CD14-positive monocyte (primary cell): ENCODE data around the gene LTBP2. TPM values are rescaled to one million over a fixed set of nuclear protein-coding genes. Genes with fewer than 3 reads are reported as not detected.
A peak's percentile ranks its signal among the peaks of the same experiment; 100 is the strongest.

Source experiments
- DNase-seq, 3 donors: peaks; one replicate each; pipeline ENCODE4 v3.0.0-alpha.2; 2011 to 2022
- H2AFZ ChIP-seq: 2 replicates; pipeline ENCODE4 v1.6.0; 2012; ENCODE audit warnings: mild to moderate bottlenecking, low read depth, low read length, inconsistent platforms; ENCODE audit not compliant: insufficient read depth, poor library complexity, severe bottlenecking
- H3K27ac ChIP-seq, 2 donors: 1 replicate in 1 of 2; 2 replicates in 1 of 2; pipeline ENCODE4 v1.5.1; 2012 to 2013; ENCODE audit warnings: low read length in 2 of 2, control low read depth in 1 of 2, inconsistent platforms in 1 of 2, low read depth in 1 of 2, mild to moderate bottlenecking in 1 of 2
- H3K27me3 ChIP-seq, 2 donors: one replicate each; pipeline versions ENCODE4 v1.6.0 to v1.6.1; 2011 to 2013; ENCODE audit warnings: low read length in 2 of 2; ENCODE audit not compliant: control insufficient read depth in 2 of 2, insufficient read depth in 2 of 2
- H3K36me3 ChIP-seq, 2 donors: replicated peaks in 1 of 2; 1 replicate in 1 of 2; 2 replicates in 1 of 2; pipeline versions ENCODE4 v1.5.1 to v1.6.1; 2012 to 2013; ENCODE audit warnings: low read length in 2 of 2, control low read depth in 1 of 2, inconsistent platforms in 1 of 2, mild to moderate bottlenecking in 1 of 2; ENCODE audit not compliant: insufficient read depth in 2 of 2, control insufficient read depth in 1 of 2
- H3K4me1 ChIP-seq, 2 donors: 1 replicate in 1 of 2; 2 replicates in 1 of 2; pipeline versions ENCODE4 v1.5.1 to v1.6.1; 2012 to 2013; ENCODE audit warnings: low read length in 2 of 2, control low read depth in 1 of 2, inconsistent platforms in 1 of 2, mild to moderate bottlenecking in 1 of 2, moderate library complexity in 1 of 2; ENCODE audit not compliant: insufficient read depth in 2 of 2, control insufficient read depth in 1 of 2
- H3K4me2 ChIP-seq: replicated peaks from 2 replicates; pipeline ENCODE3; 2012; ENCODE audit warnings: low read length, moderate library complexity, mild to moderate bottlenecking; ENCODE audit not compliant: poor library complexity, severe bottlenecking; ENCODE audit errors: extremely low read depth
- H3K4me3 ChIP-seq, 3 experiments: fragments of 200-600 bp in 1 of 3; sonication (generic) in 1 of 3; replicated peaks in 1 of 3; 1 replicate in 2 of 3; 2 replicates in 1 of 3; pipeline ENCODE4 v1.5.1; 2011 to 2013; ENCODE audit warnings: low read length in 3 of 3, mild to moderate bottlenecking in 3 of 3, control low read depth in 2 of 3, low read depth in 2 of 3, inconsistent platforms in 1 of 3, moderate library complexity in 1 of 3
- H3K79me2 ChIP-seq: 2 replicates; pipeline ENCODE4 v1.6.0; 2012; ENCODE audit warnings: mild to moderate bottlenecking, control low read depth, inconsistent platforms, low read length, moderate library complexity; ENCODE audit not compliant: insufficient read depth
- H3K9ac ChIP-seq: 2 replicates; pipeline ENCODE4 v1.6.0; 2017; ENCODE audit warnings: low read length, mild to moderate bottlenecking; ENCODE audit not compliant: insufficient read depth, poor library complexity, severe bottlenecking
- H3K9me3 ChIP-seq, 2 donors: replicated peaks in 1 of 2; 1 replicate in 1 of 2; 2 replicates in 1 of 2; pipeline versions ENCODE4 v1.5.1 to v1.6.1; 2012 to 2013; ENCODE audit warnings: low read length in 2 of 2, control low read depth in 1 of 2; ENCODE audit not compliant: control insufficient read depth in 1 of 2, insufficient read depth in 1 of 2
- H4K20me1 ChIP-seq: 2 replicates; pipeline ENCODE4 v1.6.0; 2012; ENCODE audit warnings: mild to moderate bottlenecking, low read length, control low read depth, moderate library complexity; ENCODE audit not compliant: insufficient read depth
- H3K27ac Mint-ChIP-seq, 7 donors: one replicate each; pipeline ENCODE4 v1.8.0; 2020; ENCODE audit warnings: mild to moderate bottlenecking in 7 of 7, mixed read lengths in 7 of 7, moderate library complexity in 6 of 7, inconsistent platforms in 2 of 7
- H3K27me3 Mint-ChIP-seq, 3 donors: one replicate each; pipeline ENCODE4 v1.8.0; 2021 to 2022; ENCODE audit warnings: low read depth in 3 of 3, mild to moderate bottlenecking in 3 of 3, mixed read lengths in 3 of 3, moderate library complexity in 3 of 3, inconsistent platforms in 1 of 3
- H3K36me3 Mint-ChIP-seq, 2 donors: one replicate each; pipeline ENCODE4 v1.8.0; 2020; ENCODE audit warnings: mixed read lengths in 2 of 2, inconsistent platforms in 1 of 2, mild to moderate bottlenecking in 1 of 2
- H3K4me1 Mint-ChIP-seq: one replicate; pipeline ENCODE4 v1.8.0; 2020; ENCODE audit warnings: mild to moderate bottlenecking, mixed read lengths
- H3K4me3 Mint-ChIP-seq, 2 donors: one replicate each; pipeline ENCODE4 v1.8.0; 2020; ENCODE audit warnings: mild to moderate bottlenecking in 2 of 2, mixed read lengths in 2 of 2, moderate library complexity in 1 of 2
- H3K9me3 Mint-ChIP-seq, 7 donors: one replicate each; pipeline ENCODE4 v1.8.0; 2020 to 2022; ENCODE audit warnings: mixed read lengths in 7 of 7, mild to moderate bottlenecking in 6 of 7, moderate library complexity in 6 of 7, inconsistent platforms in 2 of 7
- WGBS: methylation state at CpG from one replicate; pipeline ENCODE4 v1.1.5; 2013; ENCODE audit warnings: missing lambda C conversion rate; ENCODE audit not compliant: insufficient coverage; 5-methylcytosine and 5-hydroxymethylcytosine counted together
- intact Hi-C, 2 donors: fragments of 100-400 bp; cut with micrococcal nuclease; formaldehyde crosslinking; loops; one replicate each; pipeline versions ENCODE4 v1.15.0 to v1.15.1; 2023
- polyA plus RNA-seq, 3 donors: library from polyadenylated mRNA; depleted of rRNA in 1 of 3; unstranded in 2 of 3; stranded (reverse) in 1 of 3; fragments of 300-500 nt in 2 of 3; fragments of >200 nt in 1 of 3; fragmentation: Illumina TruSeq in 2 of 3; gene quantifications; 1 replicate in 2 of 3; 2 replicates in 1 of 3; pipeline ENCODE4 v1.2.3, GENCODE V29; 2012 to 2021
- TF ChIP-seq, protein P1 (sequence below): fragments of 200-600 bp; IDR thresholded peaks from one replicate; pipeline ENCODE4 v1.8.0; 2022; ENCODE audit warnings: antibody characterized with exemption, mild to moderate bottlenecking

The LTBP2 gene
- polyA plus RNA-seq, 3 donors: 0.04 to 0.24 (median 0.11) TPM

DNA sequence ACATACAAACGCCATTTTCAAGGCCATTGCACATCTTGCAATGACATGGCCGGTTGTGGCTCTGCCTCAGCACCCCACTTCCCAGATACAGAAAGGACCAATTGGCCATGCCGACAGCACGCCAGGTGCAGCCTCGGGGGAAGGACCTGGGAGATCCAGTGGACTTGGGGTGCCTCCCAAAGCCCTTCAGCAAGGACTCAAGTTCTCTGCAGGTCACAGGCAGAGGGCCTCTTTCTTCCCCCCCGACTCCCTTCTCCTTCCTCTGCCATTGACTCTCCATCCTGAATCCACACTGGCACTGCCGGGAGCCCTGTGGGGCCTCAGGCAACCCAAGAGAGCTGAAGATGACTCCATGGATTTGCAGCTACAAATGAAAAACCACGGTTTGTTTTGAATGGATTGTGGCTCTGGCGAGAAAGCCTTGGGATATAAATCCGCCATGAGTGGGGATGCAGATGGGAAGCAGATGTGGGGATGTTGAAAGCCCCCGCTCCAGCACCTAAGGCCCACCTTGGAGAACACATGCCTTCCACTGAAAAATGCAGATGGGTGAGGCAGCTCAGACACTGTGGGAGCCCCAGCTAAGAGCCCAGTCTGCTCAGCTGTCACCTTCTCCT is 35.1 kb upstream of the LTBP2 start:
- TF ChIP-seq, protein P1, sequence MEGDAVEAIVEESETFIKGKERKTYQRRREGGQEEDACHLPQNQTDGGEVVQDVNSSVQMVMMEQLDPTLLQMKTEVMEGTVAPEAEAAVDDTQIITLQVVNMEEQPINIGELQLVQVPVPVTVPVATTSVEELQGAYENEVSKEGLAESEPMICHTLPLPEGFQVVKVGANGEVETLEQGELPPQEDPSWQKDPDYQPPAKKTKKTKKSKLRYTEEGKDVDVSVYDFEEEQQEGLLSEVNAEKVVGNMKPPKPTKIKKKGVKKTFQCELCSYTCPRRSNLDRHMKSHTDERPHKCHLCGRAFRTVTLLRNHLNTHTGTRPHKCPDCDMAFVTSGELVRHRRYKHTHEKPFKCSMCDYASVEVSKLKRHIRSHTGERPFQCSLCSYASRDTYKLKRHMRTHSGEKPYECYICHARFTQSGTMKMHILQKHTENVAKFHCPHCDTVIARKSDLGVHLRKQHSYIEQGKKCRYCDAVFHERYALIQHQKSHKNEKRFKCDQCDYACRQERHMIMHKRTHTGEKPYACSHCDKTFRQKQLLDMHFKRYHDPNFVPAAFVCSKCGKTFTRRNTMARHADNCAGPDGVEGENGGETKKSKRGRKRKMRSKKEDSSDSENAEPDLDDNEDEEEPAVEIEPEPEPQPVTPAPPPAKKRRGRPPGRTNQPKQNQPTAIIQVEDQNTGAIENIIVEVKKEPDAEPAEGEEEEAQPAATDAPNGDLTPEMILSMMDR: no peak
- 96% methylated on average over 8 of the region's 11 CpGs for WGBS
- H2AFZ ChIP-seq: no peak overlapping the region
- H3K27me3 ChIP-seq: no peaks in the 10 kb centered on the region
- H3K9me3 ChIP-seq: no peaks in the 10 kb centered on the region
- no peak overlapping the region for H3K9ac ChIP-seq
- peaks cover 0 to 3% of the 10 kb centered on the region in 2 donors for H3K36me3 Mint-ChIP-seq
- no peaks in the 10 kb centered on the region for H4K20me1 ChIP-seq
- H3K4me2 ChIP-seq: no peak overlapping the region
- no peak for DNase-seq
- no peak overlapping the region for H3K27ac ChIP-seq
- no peak overlapping the region for H3K4me3 Mint-ChIP-seq
- no peaks in the 10 kb centered on the region for H3K9me3 Mint-ChIP-seq
- intact Hi-C loops: no loop called here
- peak overlapping the region in 2 of 7 donors; percentile 37 to 43 for H3K27ac Mint-ChIP-seq
- H3K79me2 ChIP-seq: no peaks in the 10 kb centered on the region
- H3K27me3 Mint-ChIP-seq: peaks cover 6 to 8% (median 6%) of the 10 kb centered on the region in 3 donors
- no peaks in the 10 kb centered on the region for H3K4me1 ChIP-seq
- H3K36me3 ChIP-seq: no peaks in the 10 kb centered on the region
- H3K4me1 Mint-ChIP-seq: peaks cover 6% of the 10 kb centered on the region
- H3K4me3 ChIP-seq: no peak overlapping the region

DNA sequence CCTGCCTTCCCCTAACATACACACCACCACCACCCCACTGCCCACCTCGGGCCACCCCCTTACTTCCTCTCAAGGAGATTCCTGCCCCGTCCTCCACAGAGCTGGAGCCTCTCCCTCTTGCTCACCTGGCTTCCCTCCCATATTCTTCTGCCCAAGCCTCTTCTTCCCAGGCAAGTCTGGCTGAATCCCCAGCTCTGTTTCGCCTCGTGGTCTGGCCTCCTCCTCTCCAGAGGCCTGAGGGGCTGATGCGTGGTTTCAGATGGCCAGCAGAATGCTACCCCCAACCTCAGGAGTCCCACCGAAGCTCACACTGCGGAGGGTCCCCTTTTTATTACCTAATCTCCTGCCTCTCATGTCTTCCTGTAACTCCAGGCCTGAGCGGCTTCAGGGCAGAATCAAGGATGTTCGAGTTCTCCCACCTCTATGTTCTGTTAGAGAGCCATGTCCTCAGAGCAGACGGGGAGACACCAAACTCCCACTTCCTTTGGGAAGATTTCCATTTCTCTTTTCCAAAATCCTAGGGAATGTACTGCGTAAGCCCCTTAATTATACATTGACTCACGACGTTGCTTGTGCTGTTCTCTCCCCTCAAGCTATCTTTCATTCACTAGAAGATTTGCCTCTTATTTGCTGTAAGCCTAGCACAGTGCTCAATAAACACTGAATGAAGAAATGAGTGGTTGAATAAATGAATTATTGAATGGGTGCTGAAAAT is 33.9 kb upstream of the LTBP2 start:
- H3K4me1 ChIP-seq: no peaks in the 10 kb centered on the region
- Mint-ChIP-seq H3K4me3 (no peak overlapping the region), H3K9me3 (no peaks in the 10 kb centered on the region), H3K27ac (no peak overlapping the region), H3K36me3 (no peaks in the 10 kb centered on the region), H3K27me3 (peaks cover 6 to 10% (median 6%) of the 10 kb centered on the region in 3 donors), H3K4me1 (peaks cover 6% of the 10 kb centered on the region)
- H3K79me2 ChIP-seq: no peaks in the 10 kb centered on the region
- no peaks in the 10 kb centered on the region for H3K36me3 ChIP-seq
- intact Hi-C loops: no loop called here
- TF ChIP-seq, protein P1: no peak
- H3K27ac ChIP-seq: no peak overlapping the region
- H2AFZ ChIP-seq: no peak overlapping the region
- H3K4me2 ChIP-seq: no peak overlapping the region
- H3K9me3 ChIP-seq: no peaks in the 10 kb centered on the region
- no peak for DNase-seq
- no peak overlapping the region for H3K9ac ChIP-seq
- WGBS: 55% methylated on average over 10 of the region's 13 CpGs
- no peaks in the 10 kb centered on the region for H4K20me1 ChIP-seq
- no peak overlapping the region for H3K4me3 ChIP-seq
- no peaks in the 10 kb centered on the region for H3K27me3 ChIP-seq
